ENCODE results near the gene EDC4.

DNA sequence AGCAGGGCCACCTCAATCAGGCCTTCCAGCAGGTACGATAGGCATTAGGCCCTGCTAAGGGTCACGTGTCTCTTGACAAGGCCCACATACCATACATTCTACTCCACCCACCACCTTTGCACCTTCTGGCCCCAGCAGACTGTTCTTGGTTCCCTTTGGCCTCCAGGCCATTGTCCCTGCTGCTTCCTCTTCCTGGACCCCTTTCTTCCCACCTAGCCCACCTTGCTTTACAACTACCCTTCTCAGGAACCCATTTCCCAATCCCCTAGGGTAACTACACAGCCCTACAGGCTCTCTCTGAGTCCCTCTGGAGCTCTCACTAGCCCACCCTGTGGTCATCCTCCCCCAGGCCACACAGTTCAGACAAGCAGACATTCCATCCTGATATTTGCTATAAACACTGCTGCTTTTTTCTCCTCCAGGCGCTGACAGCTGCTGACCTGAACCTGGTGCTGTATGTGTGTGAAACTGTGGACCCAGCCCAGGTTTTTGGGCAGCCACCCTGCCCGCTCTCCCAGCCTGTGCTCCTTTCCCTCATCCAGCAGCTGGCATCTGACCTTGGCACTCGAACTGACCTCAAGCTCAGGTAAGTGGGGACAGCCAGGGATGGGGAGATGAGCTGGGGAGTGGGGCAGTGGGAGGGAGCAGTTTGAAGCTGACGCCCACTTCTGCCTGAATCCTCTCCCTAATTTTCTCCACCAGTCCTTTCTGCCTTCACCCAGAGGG lies 10.5 kb downstream of the EDC4 start:
- TF ChIP-seq, protein P1, sequence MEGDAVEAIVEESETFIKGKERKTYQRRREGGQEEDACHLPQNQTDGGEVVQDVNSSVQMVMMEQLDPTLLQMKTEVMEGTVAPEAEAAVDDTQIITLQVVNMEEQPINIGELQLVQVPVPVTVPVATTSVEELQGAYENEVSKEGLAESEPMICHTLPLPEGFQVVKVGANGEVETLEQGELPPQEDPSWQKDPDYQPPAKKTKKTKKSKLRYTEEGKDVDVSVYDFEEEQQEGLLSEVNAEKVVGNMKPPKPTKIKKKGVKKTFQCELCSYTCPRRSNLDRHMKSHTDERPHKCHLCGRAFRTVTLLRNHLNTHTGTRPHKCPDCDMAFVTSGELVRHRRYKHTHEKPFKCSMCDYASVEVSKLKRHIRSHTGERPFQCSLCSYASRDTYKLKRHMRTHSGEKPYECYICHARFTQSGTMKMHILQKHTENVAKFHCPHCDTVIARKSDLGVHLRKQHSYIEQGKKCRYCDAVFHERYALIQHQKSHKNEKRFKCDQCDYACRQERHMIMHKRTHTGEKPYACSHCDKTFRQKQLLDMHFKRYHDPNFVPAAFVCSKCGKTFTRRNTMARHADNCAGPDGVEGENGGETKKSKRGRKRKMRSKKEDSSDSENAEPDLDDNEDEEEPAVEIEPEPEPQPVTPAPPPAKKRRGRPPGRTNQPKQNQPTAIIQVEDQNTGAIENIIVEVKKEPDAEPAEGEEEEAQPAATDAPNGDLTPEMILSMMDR (IDR thresholded peaks at IDR 0.05; ENCODE audit: insufficient read depth, low read depth, low read length), result no peak
- no peak for TF ChIP-seq EZH2 (IDR thresholded peaks at IDR 0.05; ENCODE audit: insufficient read depth, low read length)
